Measurements from ENCODE around the gene NLGN1.
A peak's percentile ranks its signal among the peaks of the same experiment; 100 is the strongest.

NLGN1 gene

DNA sequence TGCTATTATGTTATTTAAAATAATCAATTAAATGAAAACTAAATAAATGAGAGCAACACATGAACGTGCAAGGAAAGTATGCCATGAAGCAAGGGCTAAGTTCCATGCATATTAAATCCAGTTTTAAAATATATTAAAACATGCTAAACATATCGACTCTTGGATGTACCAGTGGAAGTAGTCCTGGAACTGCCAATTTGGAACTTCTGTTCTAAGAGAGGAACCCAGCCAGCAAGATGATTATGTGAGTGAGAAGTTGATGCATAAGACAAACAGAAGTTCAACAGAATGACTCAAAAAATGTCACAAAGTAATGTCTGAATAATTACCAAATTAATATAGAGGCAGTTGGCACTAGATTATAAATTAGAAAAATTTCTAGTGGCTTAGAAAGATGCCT lies 714.2 kb downstream of the NLGN1 start:
- no peak for DNase-seq

DNA sequence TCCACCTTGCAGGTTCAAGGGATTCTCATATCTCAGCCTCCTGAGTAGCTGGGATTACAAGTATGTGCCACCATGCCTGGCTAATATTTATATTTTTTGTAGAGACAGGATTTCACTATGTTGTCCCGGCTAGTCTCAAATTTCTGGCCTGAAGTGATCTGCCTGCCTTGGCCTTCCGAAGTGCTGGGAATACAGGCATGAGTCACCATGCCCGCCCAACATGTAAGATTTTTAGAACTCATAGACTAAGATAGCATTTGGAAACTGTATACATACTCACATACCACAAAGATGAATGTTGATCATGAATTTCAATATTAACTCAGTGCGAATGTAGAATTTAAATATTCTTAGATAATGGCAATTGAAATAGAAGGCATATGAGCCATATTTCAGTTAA lies 718.9 kb downstream of the NLGN1 start:
- DNase-seq = no peak

DNA sequence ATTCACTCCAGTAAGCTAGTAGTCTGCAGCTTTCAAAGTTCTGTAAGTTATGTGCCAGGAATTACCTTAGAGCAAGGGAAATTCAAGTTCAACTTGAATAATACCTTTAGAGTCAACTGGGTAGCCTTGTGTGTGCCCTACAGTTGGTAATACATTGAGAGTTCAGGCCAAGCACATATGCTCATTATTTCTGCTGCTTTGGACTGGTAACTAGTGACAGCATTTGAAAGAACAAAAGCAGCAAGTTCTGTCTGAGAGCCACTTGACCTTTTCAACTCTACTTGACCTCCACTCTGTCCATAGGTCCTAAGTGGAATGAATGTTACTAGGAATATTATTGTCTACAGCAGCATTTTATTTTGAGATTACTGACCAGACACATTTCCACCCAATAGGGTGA lies 723.5 kb downstream of the NLGN1 start:
- DNase-seq = no peak

DNA sequence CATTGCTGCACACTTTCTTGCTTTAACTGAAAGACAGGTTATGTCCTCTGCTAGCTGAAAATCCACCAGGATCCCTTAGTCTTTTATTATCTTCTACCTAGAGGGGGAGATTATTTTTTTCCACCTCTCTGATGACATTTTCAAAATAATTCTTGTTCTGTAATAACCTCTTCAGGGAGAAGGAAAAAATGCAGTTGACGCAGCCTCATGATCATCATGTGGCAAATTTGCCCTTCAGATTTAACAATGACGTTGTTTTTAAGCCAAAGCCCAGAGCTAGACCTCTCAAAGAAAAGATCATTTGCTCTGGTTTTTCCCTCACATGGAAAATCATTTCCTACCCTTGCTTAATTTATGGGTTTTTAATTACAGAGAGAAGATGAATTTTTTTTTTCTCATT lies 724.9 kb downstream of the NLGN1 start:
- DNase-seq = no peak

DNA sequence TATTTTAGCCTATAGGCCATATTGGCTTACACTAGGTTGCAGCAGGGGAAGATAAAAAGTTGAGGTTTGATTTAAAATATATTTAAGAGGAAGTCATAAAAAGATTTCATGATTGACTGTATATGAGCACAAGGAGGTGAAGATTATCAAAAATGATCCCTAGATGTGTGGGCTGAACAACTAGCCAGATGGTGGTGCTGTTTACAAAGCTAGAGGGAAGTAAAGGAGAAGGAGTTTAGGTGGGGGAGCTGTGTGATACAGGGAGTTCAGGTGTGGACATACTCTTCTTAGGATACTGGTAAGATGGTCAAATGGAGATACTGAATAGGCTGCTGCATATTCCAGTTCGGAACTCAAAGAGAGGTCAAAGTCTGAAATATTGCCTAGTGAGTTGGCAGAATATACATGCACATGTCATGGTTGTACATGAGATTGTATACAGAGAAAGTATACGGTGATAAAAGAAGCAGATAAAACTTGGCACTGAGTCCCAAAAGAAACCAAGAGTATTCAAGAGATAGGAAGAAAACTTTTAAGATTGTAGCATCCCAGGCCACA lies 727.8 kb downstream of the NLGN1 start:
- peak; percentile 19 for DNase-seq

DNA sequence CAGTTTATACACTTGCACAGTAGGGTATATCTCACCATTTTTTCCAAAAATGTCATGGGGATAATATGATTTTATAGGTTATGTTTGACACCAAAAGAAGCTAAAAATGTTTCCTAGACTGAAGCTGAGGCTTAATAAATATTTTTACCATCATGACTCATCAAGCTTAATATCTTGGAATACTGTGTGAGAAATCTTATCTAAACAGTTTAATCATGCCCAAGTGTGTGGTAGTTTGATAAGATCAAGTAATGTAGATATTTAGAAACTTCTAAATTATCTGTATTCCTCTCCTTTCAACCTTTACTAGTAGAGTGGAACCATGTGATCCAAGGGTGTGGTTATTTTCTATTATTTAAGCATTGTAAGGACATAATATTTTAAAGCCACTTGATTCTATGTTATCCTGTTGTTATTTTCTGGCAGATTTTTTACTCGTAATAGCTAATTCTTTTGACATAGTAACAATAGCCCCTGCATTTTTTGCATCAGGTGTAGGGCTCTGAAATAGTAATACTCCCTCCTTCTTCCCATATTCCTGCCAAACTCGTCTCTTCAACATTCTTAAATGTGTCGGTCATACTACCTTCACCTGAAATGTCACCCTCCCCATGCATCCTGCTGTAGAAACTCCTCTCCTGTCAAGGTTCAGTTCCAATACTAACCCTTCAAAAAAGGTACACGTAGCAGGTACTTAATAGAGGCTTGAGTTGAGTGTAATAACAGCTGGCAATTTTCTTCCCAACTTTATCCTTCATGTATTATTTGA lies 729.6 kb downstream of the NLGN1 start:
- DNase-seq = no peak

DNA sequence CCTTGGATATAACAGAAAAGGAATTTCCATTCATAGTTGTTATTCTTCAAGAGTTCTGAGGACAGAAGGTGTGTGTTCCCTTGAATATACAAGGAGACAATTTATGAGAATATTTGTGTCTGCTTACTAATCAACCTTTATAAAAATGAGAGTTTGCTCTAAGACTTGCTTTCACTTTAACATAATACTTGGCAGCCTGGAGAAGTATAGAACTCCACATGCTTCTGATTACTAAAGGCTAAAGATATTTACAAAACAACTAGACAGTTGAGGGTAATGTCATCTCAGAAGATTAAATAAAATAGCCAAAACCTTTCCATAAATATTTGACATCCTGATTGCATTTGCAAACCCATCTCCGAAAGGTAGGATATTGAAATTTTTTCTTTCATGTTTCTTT lies 734.5 kb downstream of the NLGN1 start:
- DNase-seq = no peak

DNA sequence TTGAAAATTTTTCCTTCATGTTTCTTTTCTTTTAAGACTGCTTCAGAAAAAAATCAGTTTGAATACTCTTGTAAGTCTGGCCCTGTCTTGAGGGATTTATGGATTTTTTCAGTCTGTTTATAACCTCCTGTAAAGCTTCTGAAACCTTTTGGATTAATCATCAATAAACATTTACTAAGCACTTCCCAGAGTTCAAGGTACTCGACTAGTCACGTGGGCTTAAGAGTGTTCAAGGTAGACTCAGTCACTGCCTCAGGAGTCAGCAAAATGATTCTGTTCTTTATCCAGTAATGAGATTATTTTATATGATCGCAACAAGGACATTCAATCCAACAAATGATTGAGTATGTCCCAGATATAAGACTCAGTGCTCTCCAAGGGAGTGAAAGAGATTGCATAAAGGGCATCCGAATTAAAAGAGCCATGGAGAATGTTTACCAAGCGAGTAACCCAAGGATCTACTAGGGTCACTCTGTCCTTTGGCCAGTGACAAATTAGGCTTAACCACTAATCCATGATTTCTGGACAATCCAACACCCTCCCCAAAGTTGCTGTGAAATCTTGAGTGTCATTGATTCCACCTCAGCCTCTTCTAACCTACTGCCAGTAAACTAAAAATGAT lies 735.0 kb downstream of the NLGN1 start:
- no peak for DNase-seq

DNA sequence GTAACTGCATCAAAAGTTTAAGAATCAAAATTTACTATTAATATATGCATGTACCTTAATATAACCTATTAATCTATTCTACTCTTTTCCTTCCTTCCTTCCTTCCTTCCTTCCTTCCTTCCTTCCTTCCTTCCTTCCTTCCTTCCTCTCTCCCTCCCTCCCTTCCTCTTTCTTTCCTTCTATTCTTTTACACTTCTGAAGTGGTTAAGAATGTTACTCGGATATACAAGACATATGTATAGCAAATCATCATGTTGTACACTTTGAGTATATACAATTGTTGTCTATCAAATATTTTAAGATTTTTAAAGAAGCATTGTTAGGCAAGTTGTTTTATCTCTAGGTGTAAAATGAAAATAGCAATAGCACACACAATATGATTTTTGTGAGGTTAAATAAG lies 748.5 kb downstream of the NLGN1 start:
- DNase-seq = no peak

DNA sequence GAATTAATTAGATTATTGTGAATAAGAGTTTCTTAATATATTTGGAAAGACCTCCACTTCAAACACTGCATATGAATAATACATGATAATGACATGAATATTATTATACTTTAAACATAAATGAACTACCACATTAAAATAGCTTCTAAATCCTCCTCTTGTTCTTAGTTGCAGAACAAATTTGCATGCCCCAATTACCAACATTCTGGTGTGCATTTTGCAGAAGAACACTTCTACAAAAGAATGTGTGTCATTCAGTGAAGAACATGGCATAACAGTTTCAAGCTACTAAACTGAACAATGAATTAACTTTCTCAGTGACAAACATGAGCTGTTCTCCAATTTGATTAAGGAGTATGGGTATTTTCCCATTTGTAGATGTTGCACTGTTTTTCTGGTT lies 750.3 kb downstream of the NLGN1 start:
- DNase-seq = no peak

DNA sequence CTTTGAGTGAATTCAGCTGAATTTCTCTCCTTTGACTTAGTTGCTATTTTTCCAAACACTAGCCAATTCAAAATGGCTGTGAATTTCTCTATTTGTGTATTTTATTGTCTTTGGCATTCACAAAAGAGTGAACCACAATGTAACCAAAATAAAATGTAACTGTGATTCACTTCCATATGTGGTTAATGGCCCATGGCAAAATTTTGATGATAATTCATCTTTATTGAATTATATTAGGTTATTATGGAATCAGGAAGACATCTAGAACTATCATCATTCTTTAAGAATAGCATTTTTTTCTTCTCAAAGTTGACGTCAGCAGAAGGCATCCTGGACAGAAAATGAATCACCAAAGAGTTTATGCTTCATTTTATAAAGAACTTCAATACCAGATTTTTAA lies 756.3 kb downstream of the NLGN1 start:
- DNase-seq = no peak

DNA sequence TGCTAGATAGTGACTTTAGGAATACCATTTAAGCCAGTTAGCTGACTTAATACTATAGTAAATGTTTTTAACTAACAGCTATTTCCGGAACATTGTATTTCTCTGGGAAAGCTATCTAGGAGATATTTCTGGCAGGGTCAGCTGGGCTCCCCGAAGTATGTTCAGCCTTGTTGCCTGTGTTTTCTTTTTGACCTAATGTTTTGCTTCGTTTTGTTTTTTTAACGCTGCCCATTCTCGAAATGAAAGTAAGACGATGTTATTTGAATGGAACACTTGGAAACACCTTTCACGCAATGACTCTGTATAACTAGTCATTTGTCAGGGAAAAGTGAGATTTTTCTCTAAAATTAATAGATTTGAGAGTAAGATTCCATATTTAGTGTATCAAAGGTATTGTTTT lies 758.7 kb downstream of the NLGN1 start:
- DNase-seq = no peak

DNA sequence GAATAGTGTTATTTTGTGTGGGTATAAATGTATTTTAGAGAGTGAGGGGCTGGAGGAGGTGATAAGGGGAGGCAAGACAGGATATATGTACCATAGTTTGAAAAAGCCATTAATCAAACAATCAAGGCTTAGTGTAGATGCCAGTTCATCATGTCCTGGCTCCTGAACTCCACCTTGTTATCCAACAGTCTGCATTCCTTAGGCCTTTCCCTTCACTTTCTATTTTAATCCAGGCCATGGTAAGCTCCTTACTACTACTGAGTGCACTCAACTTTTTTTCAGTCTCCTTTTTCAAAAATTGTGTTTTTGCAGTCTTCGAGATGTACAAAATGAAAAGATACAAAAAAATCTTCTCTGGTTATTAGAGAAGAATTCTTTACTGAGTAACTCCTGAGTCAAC lies 761.1 kb downstream of the NLGN1 start:
- DNase-seq = no peak

DNA sequence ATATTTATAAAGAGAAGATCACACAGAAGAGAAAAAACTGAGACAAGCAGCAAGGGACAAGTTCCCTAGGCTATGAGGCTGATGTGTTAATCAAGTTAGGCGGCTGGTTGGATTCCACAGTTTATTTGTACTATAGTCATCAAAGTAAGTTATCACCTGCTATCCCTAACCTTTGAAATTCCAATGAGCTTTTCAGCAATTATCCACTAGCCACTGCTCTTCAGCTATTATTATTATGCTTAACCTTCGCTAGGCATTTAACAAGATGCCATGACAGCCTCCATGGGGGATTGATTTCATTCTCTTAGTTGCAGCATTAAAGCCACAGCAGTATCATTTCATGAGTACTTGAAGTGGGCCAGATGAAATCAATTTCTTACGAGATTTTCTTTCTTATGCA lies 762.1 kb downstream of the NLGN1 start:
- DNase-seq = no peak

DNA sequence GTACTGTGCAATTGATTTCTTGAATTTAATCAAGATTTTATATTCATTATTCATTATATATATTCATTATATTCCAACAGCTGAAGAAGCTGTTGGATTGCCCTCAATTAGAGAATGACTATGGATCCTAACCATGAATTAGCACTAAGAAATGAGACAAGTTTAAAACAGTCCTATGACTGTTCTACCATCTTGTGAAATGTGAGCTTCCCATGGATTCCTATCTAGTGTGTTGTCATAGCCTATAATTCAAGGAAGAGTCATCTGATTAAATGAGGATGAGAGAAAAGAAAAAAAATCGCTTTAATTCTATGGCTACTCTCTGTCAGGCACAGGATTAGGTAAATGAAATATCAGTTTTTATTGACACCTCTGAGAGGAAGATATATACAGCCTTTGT lies 765.0 kb downstream of the NLGN1 start:
- DNase-seq = no peak

DNA sequence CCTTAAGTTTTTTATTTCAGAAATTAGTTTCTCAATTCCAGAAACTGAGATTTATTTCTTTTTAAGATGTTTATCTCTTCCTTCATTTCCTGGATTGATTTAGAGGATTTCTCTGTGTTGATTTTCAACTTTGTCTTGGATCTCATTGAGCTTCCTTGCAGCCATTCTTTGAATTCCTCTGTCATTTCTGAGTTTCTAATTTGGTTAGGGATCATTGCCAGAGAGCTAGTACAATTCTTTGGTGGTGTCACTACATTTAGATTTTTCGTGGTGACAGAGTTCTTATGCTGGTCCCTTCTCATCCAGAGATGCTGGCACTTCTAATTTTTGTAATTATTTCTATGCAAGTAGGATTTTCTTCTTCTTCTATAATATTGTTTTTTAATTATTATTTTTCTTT lies 770.5 kb downstream of the NLGN1 start:
- DNase-seq = no peak

DNA sequence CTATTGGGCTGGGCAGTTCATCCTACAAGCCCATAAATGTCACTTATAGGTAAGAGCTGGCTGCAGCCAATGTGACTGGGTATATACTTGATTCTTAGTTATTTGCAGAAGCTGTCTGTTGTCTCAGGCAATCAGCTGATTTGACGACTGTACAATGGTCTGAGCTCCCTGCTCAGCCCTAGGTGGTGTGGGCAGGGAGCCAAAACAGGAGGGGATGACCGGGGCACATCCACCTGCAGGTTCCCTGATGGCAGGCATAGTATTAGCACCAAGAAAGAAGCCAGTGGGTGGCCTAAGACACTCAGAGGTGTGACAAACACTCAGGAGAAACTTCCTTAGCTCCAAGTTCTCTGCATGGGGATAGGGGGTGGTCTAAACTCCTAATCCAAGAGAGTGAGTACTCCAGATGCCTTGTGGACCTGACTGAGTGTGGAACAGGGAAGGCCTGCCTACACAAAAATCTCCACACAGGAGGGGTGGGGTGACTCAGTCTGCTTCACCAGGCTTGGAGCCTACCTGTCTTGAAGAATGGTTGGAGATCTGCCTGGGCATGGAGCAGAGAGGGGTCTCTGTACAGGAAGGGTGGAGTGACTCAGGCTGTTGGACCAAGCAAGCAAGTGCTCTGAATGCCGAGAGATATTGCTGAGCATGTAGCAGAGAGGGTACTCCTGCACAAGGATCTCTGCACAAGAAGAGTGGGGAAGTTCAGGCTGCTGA lies 771.2 kb downstream of the NLGN1 start:
- DNase-seq = peak; percentile 2

DNA sequence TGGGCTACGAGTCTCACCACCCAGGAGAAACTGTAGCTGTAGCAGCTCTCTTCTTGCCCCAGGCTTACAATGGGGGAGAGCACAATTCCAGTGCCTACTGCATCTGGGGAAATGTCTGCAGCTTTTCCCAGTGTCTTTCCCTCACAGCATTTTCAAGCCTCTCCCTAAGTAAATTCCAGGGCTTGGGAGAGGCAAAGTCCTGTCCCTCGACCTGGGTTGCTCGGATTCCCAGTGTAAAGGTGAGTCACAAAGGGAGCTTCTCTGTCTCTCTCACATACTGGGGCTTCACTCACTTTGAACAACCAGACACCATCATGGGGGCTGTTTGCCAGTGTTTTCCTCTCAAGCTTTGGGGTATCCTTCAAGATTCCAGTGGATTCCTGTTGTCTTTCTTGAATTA lies 772.2 kb downstream of the NLGN1 start:
- no peak for DNase-seq

DNA sequence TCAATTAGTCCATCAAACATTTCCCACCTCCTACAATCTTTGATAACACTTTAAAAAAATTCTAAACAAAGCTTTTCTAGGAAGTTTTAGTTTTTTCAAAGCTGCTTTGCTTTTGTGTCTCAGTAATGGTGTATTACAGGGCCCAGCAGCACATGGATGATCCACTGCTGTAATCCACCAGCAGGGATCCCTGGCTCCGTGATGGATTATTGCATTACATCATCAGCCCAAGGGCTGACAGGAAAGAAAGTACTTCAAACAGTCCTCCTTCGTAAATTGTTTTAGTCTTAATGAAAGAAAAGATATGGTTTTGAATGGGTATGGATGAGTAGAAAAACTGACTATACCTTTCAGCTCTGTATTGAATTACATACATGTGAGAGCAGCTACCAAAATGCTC lies 772.7 kb downstream of the NLGN1 start:
- no peak for DNase-seq

DNA sequence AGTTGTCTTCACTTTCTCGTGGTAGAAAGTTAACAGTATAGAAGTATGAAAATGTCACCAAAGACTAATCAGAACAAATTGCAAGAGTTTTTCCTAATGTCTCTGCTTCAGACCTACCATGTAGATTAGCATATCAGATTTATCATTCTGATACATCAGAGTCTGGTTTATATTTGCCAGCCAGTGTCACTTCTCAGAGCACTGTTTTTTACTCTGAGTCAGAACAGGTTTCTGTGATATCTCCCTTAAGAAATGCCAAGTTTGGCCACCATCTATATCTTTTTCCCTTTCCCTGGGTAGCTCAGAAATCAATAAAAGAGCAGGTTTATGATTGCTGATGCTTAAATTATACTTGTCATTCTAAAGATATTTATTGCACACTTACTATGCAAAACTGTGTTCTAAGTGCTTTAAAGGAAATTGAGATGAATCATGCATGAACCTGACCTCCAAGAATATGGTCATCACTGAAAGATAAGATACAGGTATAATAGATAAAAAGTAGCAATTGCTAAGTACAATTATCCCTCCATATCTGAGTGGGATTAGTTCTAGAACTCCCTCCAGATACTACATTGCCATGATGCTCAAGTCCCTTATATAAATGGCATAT lies 788.9 kb downstream of the NLGN1 start:
- no peak for DNase-seq

DNA sequence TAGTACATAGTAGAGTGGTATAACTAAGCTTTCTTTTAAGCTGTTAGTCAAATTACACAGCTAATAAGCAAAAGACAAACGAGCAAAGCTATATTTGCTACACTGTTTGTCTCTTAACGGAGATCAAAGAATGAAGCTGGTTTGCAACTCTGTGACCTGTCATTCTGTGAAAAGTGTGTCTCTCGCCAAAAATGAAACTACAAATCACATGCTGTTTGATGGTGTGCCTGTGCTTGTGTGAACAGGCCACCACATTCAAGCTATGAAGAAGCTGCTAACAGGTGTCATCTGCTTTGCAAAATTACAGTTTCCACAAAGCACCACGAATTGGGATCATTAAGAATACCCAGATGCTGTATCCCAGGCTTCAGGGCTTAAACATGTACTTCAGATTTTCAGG lies 793.8 kb downstream of the NLGN1 start:
- DNase-seq = no peak

DNA sequence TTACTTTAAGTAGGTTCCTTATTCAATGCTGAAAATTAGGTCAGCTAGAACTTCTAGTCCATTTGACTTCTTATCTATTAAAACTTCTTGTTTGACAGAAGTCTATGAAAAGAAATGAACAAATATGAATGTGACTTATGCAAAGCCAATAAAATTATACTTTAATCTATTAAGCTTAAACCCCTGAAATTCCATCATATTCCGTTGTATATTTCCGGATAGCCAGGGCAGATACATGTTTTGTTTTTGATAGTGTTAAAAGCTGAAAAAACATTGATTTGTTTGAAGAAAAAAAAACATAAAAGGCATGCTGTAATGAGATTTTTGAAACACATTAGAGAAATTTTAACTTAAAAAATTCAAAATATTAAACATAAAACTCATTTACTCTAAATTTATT lies 794.4 kb downstream of the NLGN1 start:
- no peak for DNase-seq

DNA sequence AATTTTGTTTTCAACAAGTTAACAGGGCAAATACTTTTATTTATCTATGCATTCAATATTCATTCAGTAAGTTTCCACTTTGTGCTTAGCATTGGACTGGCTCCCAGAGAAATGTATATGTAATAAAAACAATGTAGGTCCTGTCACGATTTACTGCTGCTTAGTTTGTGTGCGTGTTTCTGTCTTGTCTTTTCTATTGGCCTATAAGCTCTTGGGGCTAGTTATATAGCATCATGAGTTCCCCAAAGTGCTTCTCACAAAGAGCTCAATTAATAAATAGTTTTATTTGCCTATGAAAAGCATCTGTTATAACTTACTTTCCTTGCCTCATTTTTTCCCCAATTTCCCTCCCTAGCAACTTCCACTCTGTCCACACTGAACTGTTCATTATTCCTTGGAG lies 794.9 kb downstream of the NLGN1 start:
- DNase-seq = no peak

DNA sequence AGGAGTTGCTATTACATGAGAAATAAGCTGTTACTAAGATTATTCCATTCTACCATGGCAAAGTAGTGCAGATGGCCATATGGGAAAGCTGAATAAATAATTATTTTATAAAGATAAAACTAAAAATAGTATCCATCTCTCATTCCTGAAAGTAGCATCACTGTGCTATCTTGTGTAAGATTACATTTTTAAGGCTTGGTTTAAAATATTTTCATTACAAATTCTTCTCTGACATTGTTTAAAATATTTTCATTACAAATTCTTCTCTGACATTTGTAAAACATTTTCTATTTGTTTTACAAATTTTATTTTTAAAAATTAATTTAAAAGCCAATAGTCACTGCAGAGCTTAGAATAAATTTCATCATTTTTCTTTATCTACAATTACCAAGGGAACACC lies 796.1 kb downstream of the NLGN1 start:
- no peak for DNase-seq

Data from NCI-H2029 treated with DMSO at 0.1 percent for 48 hours (cell line).